HL-60 (cell line): Measurements from ENCODE around the gene CNN3.

ENCODE experiments used
- DNase-seq, 2 experiments: peaks; one replicate each; pipeline ENCODE4 v3.0.0-alpha.2; 2010 to 2020; ENCODE audit warnings: low read depth in 1 of 2, low spot score in 1 of 2
- H3K27ac ChIP-seq: fragments of 250-450 bp; sonication (Bioruptor Pico); replicated peaks from 2 replicates; pipeline ENCODE4 v1.5.1; 2020; ENCODE audit warnings: mild to moderate bottlenecking, moderate library complexity
- H3K27me3 ChIP-seq: fragments of 250-450 bp; sonication (Bioruptor Pico); 2 replicates; pipeline ENCODE4 v1.5.1; 2021; ENCODE audit warnings: mild to moderate bottlenecking, moderate library complexity; ENCODE audit not compliant: insufficient read depth, poor library complexity, severe bottlenecking
- H3K4me3 ChIP-seq: replicated peaks from 2 replicates; pipeline ENCODE4 v1.5.1; 2011; ENCODE audit warnings: mild to moderate bottlenecking, control low read depth, low read length; ENCODE audit not compliant: insufficient read depth
- CTCF ChIP-seq: IDR thresholded peaks from one replicate; pipeline ENCODE4 v1.5.1; 2011; ENCODE audit warnings: low read length, control low read depth, inconsistent platforms; ENCODE audit not compliant: insufficient read depth
- GABPA ChIP-seq: IDR thresholded peaks from 2 replicates; pipeline ENCODE4 v1.6.1; 2012; ENCODE audit warnings: low read depth
- POLR2AphosphoS5 ChIP-seq: IDR thresholded peaks from 2 replicates; pipeline ENCODE4 v1.6.1; 2012; ENCODE audit warnings: low read depth
- REST ChIP-seq: IDR thresholded peaks from 2 replicates; pipeline ENCODE4 v1.6.1; 2012; ENCODE audit warnings: low read depth; ENCODE audit not compliant: insufficient replicate concordance
- SPI1 ChIP-seq: IDR thresholded peaks from 2 replicates; pipeline ENCODE4 v1.6.1; 2012; ENCODE audit warnings: low read depth, mild to moderate bottlenecking, borderline replicate concordance

The CNN3 gene

GRCh38 chr1:94898491-94899385 lies 28.2 kb downstream of the CNN3 start:
- Histone ChIP-seq H3K27me3 (peaks cover 2% of the 10 kb centered on the region), H3K4me3 (no peak overlapping the region), H3K27ac (no peak overlapping the region)
- no peak for TF ChIP-seq REST
- no peak for TF ChIP-seq GABPA
- TF ChIP-seq SPI1, result no peak
- TF ChIP-seq CTCF, result no peak
- TF ChIP-seq POLR2AphosphoS5, result no peak
- no peak for DNase-seq

GRCh38 chr1:94895518-94895917 lies 31.4 kb downstream of the CNN3 start:
- Histone ChIP-seq H3K4me3 (no peak overlapping the region), H3K27ac (no peak overlapping the region), H3K27me3 (peaks cover 2% of the 10 kb centered on the region)
- no peak for DNase-seq
- TF ChIP-seq REST (no peak), POLR2AphosphoS5 (no peak), GABPA (no peak), SPI1 (no peak), CTCF (no peak)

- no peak overlapping the region for H3K27ac ChIP-seq
- DNase-seq, result no peak
- peaks cover 2% of the 10 kb centered on the region for H3K27me3 ChIP-seq
- TF ChIP-seq GABPA (no peak), CTCF (no peak), SPI1 (no peak), POLR2AphosphoS5 (no peak), REST (no peak)
- no peak overlapping the region for H3K4me3 ChIP-seq
Observed at GRCh38 chr1:94894630-94895029, 32.3 kb downstream of the CNN3 start.
